GM19468 (cell line): Measurements from ENCODE around the gene CIB1.
A peak's percentile ranks its signal among the peaks of the same experiment; 100 is the strongest.

ENCODE experiments used
- ATAC-seq: cut with Tn5 transposase; IDR thresholded peaks from one replicate; pipeline ENCODE4 v1.9.1; 2021; ENCODE audit warnings: mild to moderate bottlenecking, moderate library complexity, moderate number of reproducible peaks; ENCODE audit not compliant: unreplicated experiment; ENCODE audit errors: extremely low read depth

The CIB1 gene

DNA sequence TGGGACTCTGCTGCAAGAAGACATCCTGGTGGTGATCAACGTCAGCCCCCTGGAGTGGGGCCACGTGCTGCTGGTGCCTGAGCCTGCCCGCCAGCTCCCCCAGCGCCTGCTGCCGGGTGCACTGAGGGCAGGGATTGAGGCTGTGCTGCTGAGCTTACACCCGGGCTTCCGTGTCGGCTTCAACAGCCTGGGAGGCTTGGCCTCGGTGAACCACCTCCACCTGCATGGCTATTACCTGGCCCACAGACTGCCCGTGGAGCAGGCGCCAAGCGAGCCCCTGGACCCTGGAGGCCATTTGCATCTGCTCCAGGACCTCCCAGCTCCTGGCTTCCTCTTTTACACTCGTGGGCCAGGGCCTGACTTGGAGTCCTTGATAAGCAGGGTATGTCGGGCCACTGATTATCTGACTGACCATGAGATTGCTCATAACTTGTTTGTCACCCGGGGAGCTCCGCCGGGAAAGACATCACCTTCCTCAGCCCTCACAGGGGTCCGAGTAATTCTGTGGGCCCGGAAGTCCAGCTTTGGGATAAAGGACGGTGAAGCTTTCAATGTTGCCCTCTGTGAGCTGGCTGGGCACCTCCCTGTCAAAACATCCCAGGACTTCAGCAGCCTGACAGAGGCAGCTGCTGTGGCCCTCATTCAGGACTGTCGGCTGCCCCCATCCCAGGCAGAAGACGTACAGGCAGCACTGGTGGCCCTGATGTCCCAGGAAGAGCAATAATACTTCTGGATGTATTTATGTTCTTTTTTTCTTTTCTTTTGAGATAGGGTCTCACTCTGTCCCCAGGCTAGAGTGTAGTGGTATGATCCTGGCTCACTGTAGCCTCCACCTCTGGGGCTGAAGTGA is 7.8 kb upstream of the CIB1 start:
- no peak for ATAC-seq

- no peak for ATAC-seq
Observed at GRCh38 chr15:90240856-90241255, 7.1 kb upstream of the CIB1 start.

- no peak for ATAC-seq
Observed at GRCh38 chr15:90239371-90239770, 5.6 kb upstream of the CIB1 start.

DNA sequence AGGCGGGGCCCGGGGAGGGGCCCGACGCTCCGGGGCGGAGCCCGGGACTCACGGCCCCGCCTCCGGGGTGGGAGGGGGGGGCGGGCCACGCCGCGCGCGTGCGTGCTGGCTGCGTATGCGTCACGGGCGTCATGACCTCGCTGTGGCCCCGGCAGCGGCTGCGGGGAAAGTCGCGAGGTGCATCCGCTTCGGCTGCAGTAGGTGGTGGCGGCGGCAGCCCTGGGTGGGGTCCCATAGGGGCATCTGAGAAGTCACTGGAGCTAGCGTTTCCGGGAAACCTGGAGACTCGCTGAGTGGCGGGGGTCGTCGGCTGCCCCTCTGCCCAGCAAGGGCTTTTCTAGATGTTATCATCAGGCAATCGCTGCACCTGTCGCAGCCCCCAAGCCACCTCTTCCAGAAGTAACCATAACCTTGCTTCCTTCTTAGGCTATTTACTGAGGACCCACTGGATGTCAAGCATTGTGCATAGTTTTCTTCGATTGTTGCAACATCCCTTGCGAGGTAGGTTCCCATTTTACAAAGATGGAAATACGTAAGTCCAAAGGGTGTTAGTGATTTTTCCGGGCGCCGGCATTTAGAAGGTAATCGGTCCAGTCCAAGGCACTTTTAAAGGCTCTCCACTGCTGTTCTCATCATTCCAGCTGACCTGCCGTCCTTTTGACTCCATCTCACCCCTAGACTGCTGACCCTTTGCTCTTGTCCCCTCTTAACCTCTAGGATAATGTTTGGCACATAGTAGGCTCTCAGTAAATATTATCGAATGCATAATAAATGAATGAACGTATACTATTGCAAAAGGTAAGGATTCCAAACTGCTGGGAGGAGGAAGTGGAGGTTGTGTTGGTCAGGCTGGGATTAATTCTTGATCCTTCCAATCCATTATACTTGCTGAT is 601 bp upstream of the CIB1 start, which contains the start of gene GDPGP1:
Gene GDPGP1, plus strand, starts transcription at position 114 of the 893 bp plus-strand sequence. CDS start 6,700 bp downstream, outside the sequence.
- peak; percentile 48 for ATAC-seq

DNA sequence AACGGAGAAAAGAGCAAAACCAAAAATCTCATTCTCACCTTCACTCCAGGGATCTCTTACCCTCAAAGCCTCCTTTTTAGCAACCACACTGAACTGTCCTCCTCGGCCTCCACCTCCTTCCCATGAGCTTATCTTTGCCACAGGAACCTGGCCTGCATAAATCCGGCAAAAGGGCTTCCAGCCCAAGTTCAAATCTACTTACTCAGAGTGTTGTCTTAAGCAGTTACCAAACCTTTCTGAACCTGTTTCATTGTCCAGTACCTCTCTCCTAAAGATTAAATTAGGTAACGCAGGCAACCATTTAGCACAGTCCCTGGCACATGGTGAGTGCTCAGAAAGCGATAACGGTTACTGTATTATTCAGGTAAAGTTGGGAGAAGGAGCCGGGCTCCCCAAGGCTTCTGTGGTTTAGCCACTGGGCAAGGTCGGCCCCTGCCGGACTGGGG is 777 bp downstream of the CIB1 start:
- ATAC-seq, result no peak

- no peak for ATAC-seq
Observed at GRCh38 chr15:90232196-90232595, 1.5 kb downstream of the CIB1 start.

DNA sequence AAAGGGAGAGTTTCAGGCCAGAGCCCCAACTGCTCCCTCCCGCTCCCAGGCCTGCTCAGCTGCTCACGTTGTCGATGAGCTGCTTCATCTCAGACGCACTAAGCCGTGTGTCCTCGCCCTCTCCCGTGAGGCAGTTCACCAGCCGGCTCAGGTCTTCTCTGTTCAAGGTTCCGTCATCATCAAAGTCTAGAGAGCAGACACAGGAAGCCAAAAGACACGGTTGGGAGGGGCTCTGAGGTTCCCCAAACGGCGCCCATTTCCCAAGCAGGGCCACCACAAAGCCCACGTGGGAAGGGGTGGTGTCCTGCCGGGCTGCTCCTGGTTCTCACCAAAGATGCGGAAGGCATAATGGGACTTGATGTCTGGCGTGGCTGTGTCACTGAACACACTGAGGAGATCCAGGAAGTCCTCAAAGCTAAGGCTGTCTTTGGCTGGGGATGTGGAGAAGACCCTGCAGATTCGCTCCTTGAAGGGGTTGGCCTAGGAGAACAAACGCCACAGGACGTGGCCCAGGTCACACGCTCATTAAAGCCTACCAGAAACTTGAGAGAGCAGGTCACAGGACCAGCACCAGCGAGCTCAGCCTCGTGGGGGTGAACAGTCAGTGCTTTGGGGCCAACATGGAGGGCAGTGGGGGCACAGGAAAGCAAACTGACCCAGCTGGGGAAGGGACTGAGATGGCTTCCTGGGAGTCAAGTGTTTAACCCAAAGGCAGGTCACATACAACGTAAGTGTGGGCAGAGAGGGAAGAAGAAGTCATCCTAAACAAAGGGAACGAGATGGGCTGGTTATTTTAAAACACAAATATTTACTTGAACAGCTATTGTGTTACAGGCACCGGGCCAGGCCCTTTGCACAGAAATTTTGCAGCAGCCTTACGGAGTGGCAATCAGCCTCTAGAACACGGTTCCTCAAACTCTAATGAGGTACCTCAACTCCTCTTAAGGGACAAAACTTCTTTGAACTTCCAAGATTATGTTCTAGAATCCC is 2.4 kb downstream of the CIB1 start:
- ATAC-seq, result no peak

GRCh38 chr15:90230610-90231009 is 3.1 kb downstream of the CIB1 start:
- ATAC-seq, result no peak

DNA sequence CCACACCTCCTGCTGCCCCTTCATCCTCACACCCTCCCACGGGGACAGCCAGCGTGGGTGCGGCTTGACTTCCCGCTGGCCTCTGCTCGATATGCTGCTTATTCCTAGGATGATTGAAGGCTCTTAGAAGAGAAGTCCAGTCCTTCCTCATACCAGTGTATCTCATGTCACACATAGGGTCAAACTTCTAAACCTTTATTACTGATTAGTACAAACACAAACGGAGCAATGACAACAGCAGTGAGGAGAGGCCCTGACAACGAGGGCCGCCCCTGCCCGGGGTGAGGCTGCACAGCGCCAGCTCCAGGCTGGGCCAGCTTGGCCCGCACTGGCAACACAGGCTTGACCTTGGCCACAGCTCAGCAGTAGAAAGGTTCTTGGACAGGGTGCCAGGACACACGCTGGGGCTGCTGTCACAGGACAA is 3.7 kb downstream of the CIB1 start:
- no peak for ATAC-seq

GRCh38 chr15:90228960-90229359 is 4.8 kb downstream of the CIB1 start:
- no peak for ATAC-seq

DNA sequence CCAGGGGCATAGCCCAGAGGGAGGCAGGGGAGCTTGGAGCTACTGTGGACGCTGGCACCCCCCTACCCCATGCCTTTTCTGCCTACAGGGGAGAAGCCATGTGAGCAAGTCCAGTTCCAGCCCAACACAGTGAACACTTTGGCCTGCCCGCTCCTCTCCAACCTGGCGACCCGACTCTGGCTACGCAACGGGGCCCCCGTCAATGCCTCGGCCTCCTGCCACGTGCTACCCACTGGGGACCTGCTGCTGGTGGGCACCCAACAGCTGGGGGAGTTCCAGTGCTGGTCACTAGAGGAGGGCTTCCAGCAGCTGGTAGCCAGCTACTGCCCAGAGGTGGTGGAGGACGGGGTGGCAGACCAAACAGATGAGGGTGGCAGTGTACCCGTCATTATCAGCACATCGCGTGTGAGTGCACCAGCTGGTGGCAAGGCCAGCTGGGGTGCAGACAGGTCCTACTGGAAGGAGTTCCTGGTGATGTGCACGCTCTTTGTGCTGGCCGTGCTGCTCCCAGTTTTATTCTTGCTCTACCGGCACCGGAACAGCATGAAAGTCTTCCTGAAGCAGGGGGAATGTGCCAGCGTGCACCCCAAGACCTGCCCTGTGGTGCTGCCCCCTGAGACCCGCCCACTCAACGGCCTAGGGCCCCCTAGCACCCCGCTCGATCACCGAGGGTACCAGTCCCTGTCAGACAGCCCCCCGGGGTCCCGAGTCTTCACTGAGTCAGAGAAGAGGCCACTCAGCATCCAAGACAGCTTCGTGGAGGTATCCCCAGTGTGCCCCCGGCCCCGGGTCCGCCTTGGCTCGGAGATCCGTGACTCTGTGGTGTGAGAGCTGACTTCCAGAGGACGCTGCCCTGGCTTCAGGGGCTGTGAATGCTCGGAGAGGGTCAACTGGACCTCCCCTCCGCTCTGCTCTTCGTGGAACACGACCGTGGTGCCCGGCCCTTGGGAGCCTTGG is 5.6 kb downstream of the CIB1 start:
- ATAC-seq, result no peak

- ATAC-seq, result no peak
Observed at GRCh38 chr15:90227336-90227735, 6.4 kb downstream of the CIB1 start.

DNA sequence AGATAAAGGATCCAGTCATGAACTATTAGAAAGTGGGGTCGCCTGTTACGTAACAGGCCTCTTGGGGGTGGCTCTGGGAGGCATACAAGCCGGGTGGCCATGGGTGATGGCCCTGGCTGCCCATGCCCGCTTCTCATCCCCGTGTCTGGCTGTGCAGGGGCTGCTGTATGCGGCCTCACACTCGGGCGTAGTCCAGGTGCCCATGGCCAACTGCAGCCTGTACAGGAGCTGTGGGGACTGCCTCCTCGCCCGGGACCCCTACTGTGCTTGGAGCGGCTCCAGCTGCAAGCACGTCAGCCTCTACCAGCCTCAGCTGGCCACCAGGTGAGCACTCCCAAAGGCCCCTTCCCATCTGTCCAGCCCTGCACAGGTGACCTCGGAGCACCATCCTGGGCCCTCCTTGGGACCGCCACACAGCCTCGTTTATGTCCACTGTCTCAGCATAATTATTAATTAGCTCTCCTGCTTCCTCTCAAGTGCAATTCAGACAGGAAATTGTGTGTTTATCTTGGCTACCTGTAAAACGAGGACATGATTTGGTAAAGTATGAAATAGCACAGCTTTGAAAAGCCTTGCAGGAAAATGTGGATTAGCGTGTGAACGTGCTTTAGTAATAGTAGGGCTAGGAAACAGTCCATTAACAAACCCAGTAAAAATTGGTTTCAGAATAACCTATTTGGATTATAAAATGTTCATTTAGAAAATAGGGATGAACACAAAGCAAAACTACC is 8.1 kb downstream of the CIB1 start:
- ATAC-seq, result no peak

DNA sequence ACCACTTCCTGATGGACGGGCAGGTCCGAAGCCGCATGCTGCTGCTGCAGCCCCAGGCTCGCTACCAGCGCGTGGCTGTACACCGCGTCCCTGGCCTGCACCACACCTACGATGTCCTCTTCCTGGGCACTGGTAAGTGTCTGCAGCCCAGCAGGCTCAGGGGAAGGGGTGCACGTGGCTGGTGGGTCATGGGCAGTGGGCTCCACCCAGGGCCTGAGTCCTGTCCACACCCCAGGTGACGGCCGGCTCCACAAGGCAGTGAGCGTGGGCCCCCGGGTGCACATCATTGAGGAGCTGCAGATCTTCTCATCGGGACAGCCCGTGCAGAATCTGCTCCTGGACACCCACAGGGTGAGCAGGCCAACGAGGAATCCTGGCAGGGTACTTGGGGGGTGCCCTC is 8.7 kb downstream of the CIB1 start:
- no peak for ATAC-seq

- ATAC-seq, result no peak
Observed at GRCh38 chr15:90223441-90224165, 10.1 kb downstream of the CIB1 start.

DNA sequence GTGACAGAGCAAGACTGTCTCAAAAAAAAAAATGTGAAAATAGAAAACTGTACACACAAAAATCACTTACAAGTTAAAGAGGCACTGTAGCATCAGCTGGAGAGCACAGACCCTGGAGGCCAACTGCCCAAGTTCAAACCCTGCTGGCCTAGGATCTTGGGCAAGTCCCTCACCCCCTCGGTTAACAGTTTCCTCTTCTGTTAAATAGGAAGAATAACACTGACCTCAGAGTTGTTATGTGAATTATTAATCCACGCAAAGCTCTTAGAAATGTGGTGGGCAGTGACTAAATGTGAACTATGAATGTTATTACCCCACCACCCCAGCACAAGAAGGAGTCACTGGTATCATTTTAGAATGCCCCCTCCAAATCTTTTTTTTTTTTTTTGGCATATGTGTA is 11.2 kb downstream of the CIB1 start:
- ATAC-seq, result no peak

GRCh38 chr15:90221246-90221900 is 12.4 kb downstream of the CIB1 start:
- no peak for ATAC-seq
